HG03045 (cell line): ENCODE data around the gene ARL15.
"Not testable (repeated sequence)": the region's sequence is repeated elsewhere in the genome, so short reads cannot be mapped to it uniquely, and the experiment has no call there.

Source experiments
- ATAC-seq: cut with Tn5 transposase; IDR thresholded peaks from one replicate; pipeline ENCODE4 v1.9.1; 2021; ENCODE audit warnings: mild to moderate bottlenecking, moderate library complexity; ENCODE audit not compliant: unreplicated experiment

The ARL15 gene

GRCh38 chr5:53871775-53872174, 438.6 kb downstream of the ARL15 start:
- no peak for ATAC-seq

GRCh38 chr5:53871050-53871449, 439.3 kb downstream of the ARL15 start:
- no peak for ATAC-seq

GRCh38 chr5:53858700-53859456, 451.5 kb downstream of the ARL15 start:
- ATAC-seq, result no peak

GRCh38 chr5:53856506-53856905, 453.9 kb downstream of the ARL15 start:
- ATAC-seq, result no peak

GRCh38 chr5:53836851-53837430, 473.4 kb downstream of the ARL15 start:
- not testable (repeated sequence) for ATAC-seq

- ATAC-seq, result no peak
These were observed 475.9 kb downstream of the ARL15 start for GRCh38 chr5:53834500-53834899.
